Measurements from ENCODE around the gene ADAM33. TPM values are rescaled to one million over a fixed set of nuclear protein-coding genes. Genes with fewer than 3 reads are reported as not detected.

ADAM33 gene
- total RNA-seq, 2 donors from 2014 or later = 6.7 to 8.1 TPM

DNA sequence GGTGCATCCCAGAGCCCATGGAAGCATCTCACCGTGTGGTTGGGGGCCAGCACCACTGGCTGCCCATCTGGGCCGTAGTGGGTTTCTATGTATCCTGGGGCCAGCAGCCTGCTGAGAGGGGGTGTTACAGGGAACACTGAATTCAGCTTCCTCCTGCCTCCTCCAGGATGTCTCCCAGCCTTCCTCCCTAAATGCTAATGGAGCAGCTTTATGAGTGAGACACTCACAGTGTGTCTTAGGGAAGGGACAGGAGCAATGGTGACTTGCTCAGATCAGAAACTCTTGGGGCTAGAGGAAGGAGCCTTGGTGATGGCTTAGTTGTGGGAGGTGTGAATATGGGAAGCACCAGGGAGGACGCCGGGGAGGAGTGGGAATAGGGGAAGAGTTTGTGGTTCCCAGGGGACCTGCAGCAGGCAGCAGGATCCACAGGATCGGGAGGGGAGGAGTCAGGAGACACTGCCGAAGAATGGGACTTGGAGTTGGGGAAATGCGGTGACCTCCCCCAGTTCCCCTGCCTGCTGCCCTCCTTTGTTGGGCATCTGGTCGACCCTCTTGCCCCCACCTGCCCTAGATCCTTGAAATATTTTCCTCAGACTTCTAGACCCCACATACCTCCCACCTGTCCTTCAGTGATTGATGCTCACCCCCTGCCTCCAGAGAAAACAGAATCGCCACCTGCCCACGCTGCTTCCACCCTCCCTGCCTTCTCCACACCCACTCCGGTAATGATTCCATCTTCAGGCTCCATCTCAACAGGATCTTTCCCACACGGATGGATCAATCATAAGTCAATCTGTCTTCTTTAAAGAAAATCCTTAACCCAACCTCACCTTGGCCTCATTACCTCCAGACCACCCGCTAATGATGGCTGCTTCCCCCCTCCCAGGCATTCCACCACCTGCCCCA lies 6.6 kb downstream of the ADAM33 start:
- no peaks in the 10 kb centered on the region for H3K36me3 ChIP-seq
- no peak overlapping the region for H3K4me3 ChIP-seq
- H3K9ac ChIP-seq (ENCODE audit: low read depth in 2 of 2, low read length in 2 of 2) = no peak overlapping the region
- H3K4me1 ChIP-seq = no peaks in the 10 kb centered on the region
- H3K27me3 ChIP-seq = peaks cover 20% of the 10 kb centered on the region
- TF ChIP-seq, protein P1, sequence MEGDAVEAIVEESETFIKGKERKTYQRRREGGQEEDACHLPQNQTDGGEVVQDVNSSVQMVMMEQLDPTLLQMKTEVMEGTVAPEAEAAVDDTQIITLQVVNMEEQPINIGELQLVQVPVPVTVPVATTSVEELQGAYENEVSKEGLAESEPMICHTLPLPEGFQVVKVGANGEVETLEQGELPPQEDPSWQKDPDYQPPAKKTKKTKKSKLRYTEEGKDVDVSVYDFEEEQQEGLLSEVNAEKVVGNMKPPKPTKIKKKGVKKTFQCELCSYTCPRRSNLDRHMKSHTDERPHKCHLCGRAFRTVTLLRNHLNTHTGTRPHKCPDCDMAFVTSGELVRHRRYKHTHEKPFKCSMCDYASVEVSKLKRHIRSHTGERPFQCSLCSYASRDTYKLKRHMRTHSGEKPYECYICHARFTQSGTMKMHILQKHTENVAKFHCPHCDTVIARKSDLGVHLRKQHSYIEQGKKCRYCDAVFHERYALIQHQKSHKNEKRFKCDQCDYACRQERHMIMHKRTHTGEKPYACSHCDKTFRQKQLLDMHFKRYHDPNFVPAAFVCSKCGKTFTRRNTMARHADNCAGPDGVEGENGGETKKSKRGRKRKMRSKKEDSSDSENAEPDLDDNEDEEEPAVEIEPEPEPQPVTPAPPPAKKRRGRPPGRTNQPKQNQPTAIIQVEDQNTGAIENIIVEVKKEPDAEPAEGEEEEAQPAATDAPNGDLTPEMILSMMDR (IDR thresholded peaks at IDR 0.05) = no peak
- no peak overlapping the region for H3K27ac ChIP-seq
- no peak for DNase-seq
- H3K9me3 ChIP-seq = no peaks in the 10 kb centered on the region
- intact Hi-C loops (cut with DNase I) = no loop called here

DNA sequence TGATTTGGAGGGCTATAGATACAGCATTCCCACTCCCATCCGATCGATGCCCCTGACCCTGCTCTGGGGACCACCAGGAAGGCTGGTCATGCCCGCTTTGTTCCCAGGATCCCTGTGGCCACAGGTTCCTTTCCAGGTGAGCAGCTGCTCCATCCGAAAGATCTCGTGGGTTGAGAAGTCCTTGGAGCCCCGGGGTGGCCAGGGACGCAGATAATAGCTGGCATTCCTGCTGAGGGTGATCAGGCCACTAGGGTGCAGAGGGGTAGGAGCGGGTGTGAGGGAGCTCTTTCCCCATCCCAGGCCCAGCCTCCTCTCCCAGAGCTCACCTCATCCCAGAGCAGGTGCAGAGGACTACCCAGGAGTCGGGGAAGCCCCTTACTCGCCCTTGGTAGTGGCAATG lies 7.4 kb downstream of the ADAM33 start:
- no peak for DNase-seq
- H3K27me3 ChIP-seq = peaks cover 20% of the 10 kb centered on the region
- no peaks in the 10 kb centered on the region for H3K36me3 ChIP-seq

DNA sequence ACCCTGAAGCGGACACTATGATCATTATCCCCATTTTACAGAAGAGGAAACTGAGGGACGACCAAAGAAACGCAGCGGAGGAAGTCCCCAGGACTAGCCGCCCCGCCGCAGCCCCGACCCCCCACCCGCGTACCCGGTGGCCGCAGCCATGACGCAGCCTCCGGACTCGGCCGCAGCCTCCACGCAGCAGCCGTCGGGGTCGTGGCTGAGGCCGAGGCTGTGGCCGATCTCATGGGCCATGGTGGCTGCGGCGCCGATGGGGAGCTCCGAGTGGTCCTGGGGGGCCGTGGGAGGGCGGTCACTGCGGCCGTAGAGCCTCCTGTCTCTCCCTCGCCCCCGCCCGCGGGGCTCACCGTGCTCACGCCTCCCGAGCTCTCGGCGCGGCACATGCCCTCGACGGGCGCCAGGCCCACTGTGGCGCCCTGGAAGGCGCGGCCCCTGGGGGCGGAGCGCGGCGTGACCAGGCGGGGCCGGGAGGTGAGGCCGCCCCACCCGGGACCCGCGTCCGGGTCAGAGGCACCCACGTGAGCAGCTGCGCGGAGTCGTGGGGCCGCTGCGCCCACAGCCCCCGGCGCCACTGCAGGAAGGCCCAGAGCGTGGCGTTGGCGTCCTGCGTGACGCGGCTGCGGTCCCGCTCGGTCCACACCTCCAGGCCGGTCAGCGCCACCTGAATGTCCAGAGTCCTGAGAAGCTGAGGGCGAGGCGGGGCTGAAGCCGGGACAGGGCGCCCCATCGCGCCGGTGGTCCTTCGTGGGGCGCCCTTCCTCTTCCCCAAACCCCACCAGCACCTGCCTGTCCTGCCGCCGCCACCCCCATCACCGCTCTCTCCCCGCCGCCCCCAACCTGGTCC lies 8.4 kb downstream of the ADAM33 start:
- no peaks in the 10 kb centered on the region for H3K9me3 ChIP-seq
- H3K4me3 ChIP-seq = no peak overlapping the region
- no peaks in the 10 kb centered on the region for H3K4me1 ChIP-seq
- DNase-seq = no peak
- no peak overlapping the region for H3K9ac ChIP-seq (ENCODE audit: low read depth in 2 of 2, low read length in 2 of 2)
- intact Hi-C loops (cut with DNase I) = no loop called here
- H3K36me3 ChIP-seq = no peaks in the 10 kb centered on the region
- H3K27me3 ChIP-seq = peaks cover 20% of the 10 kb centered on the region
- TF ChIP-seq, protein P1 (IDR thresholded peaks at IDR 0.05) = no peak
- no peak overlapping the region for H3K27ac ChIP-seq

More for the DNA sequence above, 7.4 kb downstream of the ADAM33 start:
- TF ChIP-seq, protein P1 (IDR thresholded peaks at IDR 0.05) = no peak
- intact Hi-C loops (cut with DNase I) = no loop called here
- Histone ChIP-seq H3K27ac (no peak overlapping the region), H3K4me1 (no peaks in the 10 kb centered on the region), H3K9me3 (no peaks in the 10 kb centered on the region), H3K9ac (ENCODE audit: low read depth in 2 of 2, low read length in 2 of 2) (no peak overlapping the region), H3K4me3 (no peak overlapping the region)

DNA sequence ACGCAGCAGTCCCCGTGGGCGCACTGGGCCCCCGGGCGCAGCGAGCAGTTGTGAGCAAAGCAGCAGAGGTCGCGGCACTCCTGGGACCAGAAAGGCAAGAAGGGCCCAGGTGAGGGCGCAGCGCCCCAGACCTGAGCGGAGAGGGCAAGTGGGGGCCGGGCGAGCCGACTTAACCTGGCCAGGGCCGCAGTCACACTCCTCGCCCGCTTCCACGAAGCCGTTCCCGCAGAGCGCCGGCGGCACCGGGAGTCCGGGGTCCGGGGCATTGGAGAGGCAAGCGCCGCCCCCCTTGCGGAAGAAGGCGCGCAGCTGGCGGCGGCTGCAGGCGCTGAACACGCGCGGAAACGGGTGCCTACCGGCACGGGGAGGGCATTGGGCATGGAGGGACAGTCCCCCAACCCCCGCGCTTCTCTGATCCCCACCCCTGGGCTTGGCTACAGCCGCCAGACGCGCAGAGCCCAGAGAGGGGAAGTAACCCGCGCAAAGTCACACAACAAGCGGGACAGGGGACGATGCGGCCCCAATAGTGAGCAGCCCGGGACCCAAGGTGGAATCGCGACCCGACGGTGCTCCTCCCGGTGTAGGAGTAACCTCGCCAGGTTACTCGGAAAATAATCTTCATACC lies 9.2 kb downstream of the ADAM33 start:
- H3K27me3 ChIP-seq = peaks cover 20% of the 10 kb centered on the region
- TF ChIP-seq, protein P1 (IDR thresholded peaks at IDR 0.05) = no peak
- no peak overlapping the region for H3K27ac ChIP-seq
- no peaks in the 10 kb centered on the region for H3K9me3 ChIP-seq
- no peak overlapping the region for H3K4me3 ChIP-seq
- H3K36me3 ChIP-seq = no peaks in the 10 kb centered on the region
- DNase-seq = no peak
- H3K4me1 ChIP-seq = no peaks in the 10 kb centered on the region
- intact Hi-C loops (cut with DNase I) = no loop called here
- H3K9ac ChIP-seq (ENCODE audit: low read depth in 2 of 2, low read length in 2 of 2) = no peak overlapping the region

DNA sequence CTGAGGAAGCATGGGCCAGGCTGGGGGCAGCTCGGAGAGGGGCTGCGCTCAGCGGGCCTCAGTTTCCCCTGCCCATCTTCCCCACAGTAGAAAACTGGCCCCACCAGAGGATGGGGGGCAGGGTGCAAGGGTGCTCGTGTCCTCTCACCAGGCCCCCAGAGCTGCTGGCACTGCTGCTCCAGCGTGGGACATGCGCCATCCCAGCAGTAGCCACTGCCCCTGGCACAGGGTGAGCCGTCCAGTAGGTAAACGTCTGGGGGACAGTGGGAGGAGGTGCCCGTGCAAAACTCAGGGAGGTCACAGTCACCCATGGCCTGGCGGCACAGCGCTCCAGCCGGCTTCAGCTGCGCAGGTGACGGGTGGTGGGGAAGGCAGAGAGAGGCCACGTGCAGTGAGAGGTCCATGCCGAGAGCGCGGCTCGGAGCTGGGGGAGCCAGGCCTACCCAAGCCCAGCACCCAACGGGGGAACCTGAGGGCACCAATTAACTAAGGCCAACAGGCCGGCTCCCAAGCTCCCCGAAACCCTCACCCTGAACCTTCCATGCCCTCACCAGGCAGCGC lies 9.7 kb downstream of the ADAM33 start:
- intact Hi-C loops (cut with DNase I) = no loop called here
- DNase-seq = no peak
- Histone ChIP-seq H3K27me3 (peaks cover 20% of the 10 kb centered on the region), H3K27ac (no peak overlapping the region), H3K4me1 (no peaks in the 10 kb centered on the region), H3K36me3 (no peaks in the 10 kb centered on the region), H3K4me3 (no peak overlapping the region), H3K9ac (ENCODE audit: low read depth in 2 of 2, low read length in 2 of 2) (no peak overlapping the region), H3K9me3 (no peaks in the 10 kb centered on the region)
- TF ChIP-seq, protein P1 (IDR thresholded peaks at IDR 0.05) = no peak
